Measurements from ENCODE around the gene ADAMTS14.
"Not testable (repeated sequence)": the region's sequence is repeated elsewhere in the genome, so short reads cannot be mapped to it uniquely, and the experiment has no call there.

ADAMTS14 gene

DNA sequence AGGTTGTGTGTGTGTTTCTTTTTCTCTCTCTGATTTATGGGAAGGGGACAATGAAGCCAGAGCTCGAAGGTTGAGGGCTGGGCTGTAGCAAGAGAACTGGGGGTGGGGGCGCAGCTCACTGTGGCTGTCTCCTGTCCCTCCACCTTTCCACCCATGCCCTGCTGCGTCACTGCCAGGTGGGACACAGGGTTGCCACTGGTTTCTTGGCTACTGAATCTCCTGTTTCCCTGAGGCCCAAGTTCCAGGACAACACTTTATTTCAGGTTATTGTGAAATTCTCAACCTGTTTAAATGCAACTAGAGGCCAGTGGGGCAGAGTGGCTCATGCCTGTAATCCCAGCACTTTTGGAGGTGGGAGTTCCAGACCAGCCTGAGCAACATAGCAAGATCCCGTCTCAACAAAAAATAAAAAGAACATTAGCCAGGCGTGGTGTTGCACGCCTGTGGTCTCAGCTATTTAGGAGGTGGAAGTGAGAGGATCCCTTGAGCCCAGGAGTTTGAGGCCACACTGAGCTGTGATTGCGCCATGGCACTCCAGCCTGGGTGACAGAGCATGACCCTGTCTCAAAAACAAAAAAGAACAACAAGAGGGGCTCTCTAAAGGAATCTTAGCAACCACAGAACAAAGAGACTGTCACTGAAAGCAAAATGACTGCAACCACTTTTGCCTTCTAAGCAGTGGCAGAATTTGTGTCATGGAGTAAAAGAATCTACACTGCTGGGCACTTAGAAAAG lies 90.3 kb downstream of the ADAMTS14 start:
- TF ChIP-seq, protein P1, sequence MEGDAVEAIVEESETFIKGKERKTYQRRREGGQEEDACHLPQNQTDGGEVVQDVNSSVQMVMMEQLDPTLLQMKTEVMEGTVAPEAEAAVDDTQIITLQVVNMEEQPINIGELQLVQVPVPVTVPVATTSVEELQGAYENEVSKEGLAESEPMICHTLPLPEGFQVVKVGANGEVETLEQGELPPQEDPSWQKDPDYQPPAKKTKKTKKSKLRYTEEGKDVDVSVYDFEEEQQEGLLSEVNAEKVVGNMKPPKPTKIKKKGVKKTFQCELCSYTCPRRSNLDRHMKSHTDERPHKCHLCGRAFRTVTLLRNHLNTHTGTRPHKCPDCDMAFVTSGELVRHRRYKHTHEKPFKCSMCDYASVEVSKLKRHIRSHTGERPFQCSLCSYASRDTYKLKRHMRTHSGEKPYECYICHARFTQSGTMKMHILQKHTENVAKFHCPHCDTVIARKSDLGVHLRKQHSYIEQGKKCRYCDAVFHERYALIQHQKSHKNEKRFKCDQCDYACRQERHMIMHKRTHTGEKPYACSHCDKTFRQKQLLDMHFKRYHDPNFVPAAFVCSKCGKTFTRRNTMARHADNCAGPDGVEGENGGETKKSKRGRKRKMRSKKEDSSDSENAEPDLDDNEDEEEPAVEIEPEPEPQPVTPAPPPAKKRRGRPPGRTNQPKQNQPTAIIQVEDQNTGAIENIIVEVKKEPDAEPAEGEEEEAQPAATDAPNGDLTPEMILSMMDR (IDR thresholded peaks at IDR 0.05; ENCODE audit: borderline replicate concordance, insufficient read depth, low read depth, low read length) = no peak
- H3K4me3 ChIP-seq (ENCODE audit: low read depth, low read length) = no peak overlapping the region

DNA sequence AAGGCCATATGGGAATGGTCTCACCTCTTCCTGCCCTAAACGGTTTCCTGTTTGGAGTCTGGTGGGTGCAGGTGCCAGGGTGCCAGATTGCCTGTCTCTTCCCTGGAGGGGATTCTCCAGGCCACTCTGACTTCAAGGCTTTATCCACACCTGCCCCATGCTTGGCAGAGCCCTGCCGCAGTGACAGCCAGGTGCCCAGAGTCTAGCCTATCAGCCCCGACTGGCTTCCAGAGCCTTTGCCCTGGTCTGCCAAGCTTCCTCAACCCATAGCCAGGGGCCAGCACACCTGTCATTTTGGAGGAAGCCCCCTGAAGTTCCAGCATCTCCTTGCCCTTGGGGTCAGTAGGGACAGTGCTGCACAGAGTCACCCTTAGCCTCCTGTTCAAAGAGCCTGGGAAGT lies 91.3 kb downstream of the ADAMTS14 start:
- TF ChIP-seq, protein P1 (IDR thresholded peaks at IDR 0.05; ENCODE audit: borderline replicate concordance, insufficient read depth, low read depth, low read length) = no peak
- H3K4me3 ChIP-seq (ENCODE audit: low read depth, low read length) = no peak overlapping the region

DNA sequence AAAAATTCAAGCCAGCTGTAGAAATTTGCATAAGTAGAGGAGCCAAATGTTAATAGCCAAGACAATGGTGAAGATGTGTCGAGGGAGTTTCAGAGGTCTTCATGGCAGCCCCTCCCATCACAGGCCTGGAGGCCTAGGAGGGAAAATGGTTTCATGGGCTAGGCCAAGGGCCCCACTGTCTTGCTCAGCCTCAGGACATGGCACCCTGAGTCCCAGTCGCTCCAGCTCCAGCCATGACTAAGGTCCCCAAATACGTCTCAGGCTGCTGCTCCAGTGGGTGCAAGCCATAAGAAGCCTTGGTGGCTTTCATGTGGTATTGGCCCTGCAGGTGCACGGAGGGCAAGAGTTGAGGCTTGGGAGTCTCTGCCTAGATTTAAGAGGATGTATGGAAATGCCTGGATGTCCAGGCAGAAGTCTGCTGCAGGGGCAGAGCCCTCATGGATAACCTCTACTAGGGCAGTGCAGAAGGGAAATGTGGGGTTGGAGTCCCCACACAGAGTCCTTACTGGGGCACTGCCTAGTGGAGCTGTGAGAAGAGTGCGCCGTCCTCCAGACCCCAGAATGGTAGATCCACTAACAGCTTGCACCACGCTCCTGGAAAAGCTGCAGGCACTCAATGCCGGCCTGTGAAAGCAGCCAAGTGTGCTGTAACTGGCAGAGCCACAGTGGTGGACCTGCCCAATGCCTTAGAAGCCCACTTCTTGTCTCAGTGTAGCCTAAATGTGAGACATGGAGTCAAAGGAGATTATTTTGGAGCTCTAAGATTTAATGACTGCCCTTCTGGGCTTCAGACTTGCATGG lies 93.7 kb downstream of the ADAMTS14 start:
- TF ChIP-seq, protein P1 (IDR thresholded peaks at IDR 0.05; ENCODE audit: borderline replicate concordance, insufficient read depth, low read depth, low read length) = no peak
- H3K4me3 ChIP-seq (ENCODE audit: low read depth, low read length) = no peak overlapping the region

DNA sequence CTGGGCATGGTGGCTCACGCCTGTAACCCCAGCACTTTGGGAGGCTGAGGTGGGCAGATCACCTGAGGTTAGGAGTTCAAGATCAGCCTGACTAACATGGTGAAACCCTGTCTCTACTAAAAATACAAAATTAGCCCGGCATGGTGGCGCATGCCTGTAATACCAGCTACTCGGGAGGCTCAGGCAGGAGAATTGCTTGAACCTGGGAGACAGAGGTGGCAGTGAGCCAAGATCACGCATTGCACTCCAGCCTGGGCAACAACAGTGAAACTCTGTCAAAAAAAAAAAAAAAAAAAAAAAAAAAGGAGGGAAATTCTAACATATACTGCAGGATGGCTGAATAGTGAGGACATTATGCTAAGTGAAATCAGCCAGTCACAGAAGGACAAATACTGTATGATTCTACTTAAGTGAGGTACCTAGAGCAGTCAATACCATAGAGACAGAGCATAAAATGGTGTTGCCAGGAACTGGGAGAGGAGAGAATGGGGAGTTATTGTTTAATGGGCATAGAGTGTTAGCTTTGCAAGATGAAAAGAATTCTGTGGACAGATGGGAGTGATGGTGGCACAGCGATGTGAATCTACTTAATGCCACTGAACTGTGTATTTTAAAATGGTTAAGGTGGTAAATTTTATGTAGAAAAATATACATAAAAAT lies 95.8 kb downstream of the ADAMTS14 start:
- H3K4me3 ChIP-seq (ENCODE audit: low read depth, low read length) = not testable (repeated sequence)

DNA sequence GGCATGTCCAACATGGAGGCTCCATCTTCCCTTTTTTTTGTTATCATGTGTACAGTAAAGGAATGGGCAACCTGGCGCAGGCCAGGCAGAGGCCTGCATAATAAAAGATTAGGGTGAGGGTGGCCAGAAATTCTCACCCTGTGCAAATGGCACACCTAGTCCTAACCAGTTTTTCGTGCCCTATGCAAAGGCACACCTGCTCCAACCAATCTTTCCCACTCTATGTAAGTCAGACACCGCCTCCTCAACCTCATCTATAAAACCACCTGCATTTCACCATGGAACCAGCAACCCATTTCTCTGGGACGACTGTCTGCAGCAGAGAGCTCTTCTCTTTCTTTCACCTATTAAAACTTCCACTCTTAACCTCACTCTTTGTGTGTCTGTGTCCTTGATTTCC lies 96.8 kb downstream of the ADAMTS14 start:
- no peak overlapping the region for H3K4me3 ChIP-seq (ENCODE audit: low read depth, low read length)
- TF ChIP-seq, protein P1 (IDR thresholded peaks at IDR 0.05; ENCODE audit: borderline replicate concordance, insufficient read depth, low read depth, low read length) = no peak

DNA sequence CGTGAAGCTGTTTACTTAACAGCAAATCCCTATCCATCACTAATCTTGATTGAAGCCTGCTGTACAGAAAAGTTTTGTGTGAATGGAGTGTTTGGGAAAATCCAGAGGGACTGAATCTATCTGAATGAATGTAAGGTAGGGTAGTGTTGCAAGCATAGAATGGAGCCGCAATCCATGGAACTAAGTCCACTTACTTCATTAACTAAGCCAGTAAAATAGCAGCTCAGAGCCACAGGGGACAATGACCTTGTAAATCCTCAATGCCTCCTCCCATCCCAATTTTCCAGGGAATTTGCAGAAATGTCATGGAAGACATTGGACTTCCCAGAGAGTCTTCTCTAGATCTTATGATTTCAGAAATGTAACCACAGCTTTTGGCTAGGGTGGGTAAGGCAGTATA lies 97.7 kb downstream of the ADAMTS14 start:
- no peak overlapping the region for H3K4me3 ChIP-seq (ENCODE audit: low read depth, low read length)
- TF ChIP-seq, protein P1 (IDR thresholded peaks at IDR 0.05; ENCODE audit: borderline replicate concordance, insufficient read depth, low read depth, low read length) = no peak

DNA sequence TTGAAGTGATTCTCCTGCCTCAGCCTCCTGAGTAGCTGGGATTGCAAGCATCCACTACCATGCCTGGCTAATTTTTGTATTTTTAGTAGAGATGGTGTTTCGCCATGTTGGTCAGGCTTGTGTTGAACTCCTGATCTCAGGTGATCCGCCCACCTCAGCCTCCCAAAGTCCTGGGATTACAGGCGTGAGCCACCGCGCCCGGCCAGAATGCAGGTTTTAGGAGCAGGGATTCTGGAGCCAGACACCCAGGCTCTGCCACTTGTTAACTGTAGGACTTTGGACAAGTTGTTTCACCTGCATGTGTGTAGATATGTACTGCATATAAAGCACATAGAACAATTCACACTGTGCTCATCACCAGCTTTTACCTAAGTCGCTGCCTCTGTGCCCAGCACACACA lies 98.2 kb downstream of the ADAMTS14 start:
- not testable (repeated sequence) for H3K4me3 ChIP-seq (ENCODE audit: low read depth, low read length)

Measured in GM12875 (cell line).